TTC549 (cell line): ENCODE measurements around the gene SLC10A2.

ENCODE experiments used
- FAIRE-seq: peaks from 2 replicates; lab custom pipeline; 2012; peaks lifted over from hg19 to GRCh38; lab: Jason Lieb, UNC

Gene SLC10A2

DNA sequence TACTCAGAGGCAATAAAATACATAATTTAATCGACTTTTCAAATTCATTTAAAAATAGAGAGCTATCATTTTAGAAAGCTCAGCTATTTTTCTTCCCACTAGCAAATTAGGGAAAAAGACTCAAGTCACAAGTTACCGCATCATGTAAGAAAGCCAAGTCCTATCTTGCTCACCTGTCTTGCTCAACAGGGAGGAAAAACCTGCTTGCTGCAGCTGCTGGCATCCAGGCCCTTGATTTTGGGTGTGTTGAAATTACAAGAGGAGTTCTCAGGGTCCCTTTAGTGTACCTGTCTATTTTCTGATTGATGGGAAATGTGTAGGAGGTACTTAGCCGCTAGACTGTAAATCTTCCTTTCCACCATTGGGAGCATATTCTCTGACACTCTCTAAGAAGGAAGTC lies 22.2 kb downstream of the SLC10A2 start:
- FAIRE-seq = no peak

DNA sequence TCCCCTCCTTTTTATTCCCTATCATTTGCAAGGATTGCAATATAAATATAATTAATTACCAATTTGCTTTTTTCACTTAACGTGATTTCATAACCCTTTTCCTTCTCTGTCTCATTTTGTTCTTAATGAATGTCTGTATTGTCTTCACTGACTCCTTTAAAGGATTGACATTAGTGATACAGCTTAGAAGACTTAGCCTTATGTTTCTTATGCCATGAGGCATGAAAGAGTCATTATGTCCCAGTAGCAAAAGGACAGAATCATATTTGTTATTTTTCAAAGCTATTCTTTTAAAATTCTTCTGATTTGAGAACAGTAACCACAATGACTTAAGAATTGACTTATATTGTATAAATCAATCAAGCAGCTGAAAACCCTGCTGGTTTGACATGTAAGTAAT lies 26.2 kb downstream of the SLC10A2 start:
- no peak for FAIRE-seq

DNA sequence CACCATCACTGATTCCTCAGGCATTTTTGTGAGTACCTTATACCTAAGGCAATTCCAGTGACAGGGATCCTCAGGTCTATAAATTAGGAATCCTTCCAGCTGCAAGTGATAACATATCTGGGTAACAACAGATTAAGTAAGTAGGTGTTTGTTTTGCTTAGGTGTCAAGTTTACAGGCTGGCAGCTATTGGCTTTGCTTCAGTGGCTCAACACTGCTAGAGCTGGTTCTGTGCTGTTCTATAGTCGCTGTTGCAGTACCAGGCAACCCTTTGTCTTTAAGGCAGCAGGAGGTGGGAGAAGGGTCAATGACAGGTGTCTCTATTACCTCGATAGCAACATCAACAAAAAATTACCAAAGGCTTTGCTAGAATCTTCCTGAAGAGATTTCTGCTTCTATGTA lies 27.0 kb downstream of the SLC10A2 start:
- no peak for FAIRE-seq

DNA sequence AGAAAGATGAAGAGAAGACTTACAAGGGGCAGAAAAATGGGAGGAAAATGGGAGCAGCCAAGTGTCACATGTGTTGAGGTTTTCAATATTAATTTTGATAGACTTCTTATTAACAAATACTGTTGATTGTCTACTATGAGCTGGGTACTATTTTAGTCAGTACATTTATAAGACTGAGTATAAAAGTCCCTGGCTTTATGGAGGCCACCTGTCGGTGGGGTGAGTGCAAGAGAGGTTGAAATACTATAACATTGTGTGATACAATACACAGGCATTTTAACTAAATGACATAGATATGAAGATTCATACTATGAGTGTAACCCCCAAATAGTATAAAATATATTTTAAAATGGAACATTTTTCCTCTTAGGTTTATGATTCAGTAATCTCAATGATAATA lies 29.9 kb downstream of the SLC10A2 start:
- FAIRE-seq = no peak

DNA sequence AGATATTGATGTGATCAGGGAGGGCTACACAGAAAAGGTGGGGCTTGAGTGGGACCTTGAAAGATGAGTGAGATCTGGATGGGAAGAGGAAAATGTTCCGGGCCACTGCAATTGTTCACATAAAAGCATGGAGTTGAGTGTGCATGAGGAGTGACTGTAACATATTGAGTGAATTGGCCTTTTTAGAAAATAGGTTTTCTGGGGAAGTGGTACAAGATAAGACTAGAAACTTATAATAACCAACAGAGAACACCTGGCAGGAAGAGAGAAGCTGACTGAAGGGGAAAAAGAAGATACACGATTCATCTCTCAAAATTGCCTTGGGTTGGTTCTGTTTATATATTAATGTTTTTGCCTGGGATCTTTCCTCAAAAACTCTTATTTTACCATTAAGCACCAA lies 32.2 kb downstream of the SLC10A2 start:
- no peak for FAIRE-seq

DNA sequence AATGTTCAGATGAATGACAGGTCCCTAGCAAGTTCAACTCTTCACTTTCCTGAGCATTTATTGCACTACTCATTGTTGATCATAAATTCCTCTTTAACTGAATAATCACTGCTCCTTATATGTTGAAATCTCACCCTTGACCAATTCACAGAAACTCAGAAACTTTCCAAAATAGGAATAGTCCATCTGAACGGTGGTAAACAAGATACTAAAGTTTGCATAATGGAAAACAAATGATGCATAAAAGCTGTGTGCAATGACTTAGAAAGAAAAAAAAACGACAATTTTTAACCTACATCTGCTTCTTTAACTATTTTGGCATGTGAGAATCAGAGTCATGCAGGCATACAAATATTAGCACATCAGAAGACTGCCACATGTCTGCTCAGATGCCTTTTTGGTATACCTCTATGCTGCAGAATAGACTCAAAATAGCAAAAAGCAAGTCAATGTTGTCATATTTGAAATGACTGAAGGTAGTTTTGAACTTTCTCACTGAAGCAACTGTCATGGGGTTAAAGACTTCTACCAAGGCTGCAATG lies 34.8 kb downstream of the SLC10A2 start:
- no peak for FAIRE-seq

DNA sequence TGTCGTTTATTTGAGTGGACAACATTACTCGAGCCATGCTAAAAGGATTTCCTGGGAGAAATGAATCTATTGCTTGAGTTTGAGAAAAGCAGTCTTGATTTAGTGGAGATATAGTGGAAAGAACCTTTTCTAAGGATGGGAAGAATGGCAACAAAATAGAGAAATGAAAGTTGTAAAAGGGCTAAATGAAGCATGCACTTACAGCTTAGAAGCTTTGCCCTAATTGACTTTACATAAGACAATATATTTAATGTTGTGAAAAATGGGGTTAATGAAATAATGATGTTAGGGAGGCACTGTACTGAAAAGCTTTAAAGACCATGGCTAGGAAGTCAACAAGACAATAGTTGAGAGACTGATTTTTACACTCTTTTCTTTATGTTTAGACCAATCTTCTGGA lies 35.4 kb downstream of the SLC10A2 start:
- FAIRE-seq = no peak

DNA sequence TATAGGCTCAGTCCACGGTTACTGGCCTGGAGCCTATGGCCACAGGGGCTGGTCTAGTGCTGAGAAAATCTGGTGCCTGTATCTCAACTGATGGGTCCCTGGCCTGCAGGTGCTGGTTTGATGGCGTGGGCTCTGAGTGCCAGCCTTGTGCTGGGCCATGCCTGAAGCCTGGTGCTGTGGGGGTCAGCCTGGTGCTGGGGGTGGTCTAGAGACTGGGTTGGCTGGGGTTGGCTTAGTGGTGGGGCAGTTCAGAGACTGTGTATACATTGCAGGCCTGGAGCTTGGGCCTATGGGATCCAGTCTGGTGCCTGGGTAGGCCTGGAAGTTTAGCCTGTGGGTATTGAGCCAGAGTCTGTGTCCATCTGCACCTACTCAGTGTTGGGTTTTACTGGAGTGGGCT lies 36.4 kb downstream of the SLC10A2 start:
- no peak for FAIRE-seq

DNA sequence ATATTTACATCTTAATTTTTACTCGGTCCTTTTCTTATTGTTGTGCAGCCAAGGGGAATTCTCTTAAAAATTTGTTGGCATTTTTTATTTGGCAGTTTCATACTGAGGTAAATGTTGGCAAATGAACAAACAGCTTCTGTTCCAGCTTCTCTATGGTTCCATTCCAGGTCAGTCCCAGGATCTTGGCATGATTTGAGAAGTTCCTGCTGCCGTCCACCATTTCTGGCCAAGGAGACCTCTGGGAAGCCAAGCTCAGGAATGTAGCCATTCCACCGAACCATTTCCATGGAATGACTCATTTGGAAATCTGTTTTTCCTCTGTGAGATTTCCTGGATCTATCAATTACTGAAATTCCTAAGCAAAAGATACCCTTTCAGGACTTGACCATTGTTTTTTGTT lies 43.9 kb downstream of the SLC10A2 start:
- no peak for FAIRE-seq

DNA sequence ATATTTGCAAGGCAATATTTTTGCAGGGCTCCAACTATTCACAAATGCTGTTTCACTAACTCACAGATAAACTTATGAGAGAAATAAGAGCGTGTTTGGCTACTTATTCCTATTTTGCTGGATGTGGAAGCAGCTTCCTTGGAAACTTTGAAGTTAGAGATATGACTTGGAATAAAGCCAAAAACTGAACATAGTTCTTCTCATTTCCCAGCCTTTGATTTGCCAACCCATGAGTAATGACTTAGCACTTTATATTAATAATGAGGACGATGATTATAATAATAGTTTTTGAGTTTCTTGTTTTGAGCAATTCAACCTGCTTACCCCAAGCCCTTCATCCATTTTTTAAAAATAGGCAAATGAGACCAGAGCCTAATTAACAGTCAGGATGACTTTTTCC lies 47.7 kb downstream of the SLC10A2 start:
- FAIRE-seq = no peak

DNA sequence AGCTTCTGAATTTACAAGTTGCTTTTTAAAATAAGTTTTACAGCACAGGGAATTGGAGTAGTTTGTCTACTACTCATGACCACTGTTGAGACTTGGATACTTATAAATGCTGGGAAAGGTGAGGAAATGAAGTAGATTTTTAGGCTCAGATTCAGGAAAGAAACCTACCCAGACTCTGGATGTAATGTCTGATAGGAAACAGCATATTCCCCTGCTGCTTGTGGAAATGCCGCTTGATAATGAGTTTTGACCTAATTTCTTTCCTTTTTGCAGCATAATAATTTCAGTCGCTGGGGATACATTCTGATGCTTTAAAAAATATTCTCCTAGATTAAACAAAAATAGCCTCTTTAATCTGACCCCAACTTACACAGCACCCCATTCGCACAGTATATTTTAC lies 53.6 kb downstream of the SLC10A2 start:
- no peak for FAIRE-seq

DNA sequence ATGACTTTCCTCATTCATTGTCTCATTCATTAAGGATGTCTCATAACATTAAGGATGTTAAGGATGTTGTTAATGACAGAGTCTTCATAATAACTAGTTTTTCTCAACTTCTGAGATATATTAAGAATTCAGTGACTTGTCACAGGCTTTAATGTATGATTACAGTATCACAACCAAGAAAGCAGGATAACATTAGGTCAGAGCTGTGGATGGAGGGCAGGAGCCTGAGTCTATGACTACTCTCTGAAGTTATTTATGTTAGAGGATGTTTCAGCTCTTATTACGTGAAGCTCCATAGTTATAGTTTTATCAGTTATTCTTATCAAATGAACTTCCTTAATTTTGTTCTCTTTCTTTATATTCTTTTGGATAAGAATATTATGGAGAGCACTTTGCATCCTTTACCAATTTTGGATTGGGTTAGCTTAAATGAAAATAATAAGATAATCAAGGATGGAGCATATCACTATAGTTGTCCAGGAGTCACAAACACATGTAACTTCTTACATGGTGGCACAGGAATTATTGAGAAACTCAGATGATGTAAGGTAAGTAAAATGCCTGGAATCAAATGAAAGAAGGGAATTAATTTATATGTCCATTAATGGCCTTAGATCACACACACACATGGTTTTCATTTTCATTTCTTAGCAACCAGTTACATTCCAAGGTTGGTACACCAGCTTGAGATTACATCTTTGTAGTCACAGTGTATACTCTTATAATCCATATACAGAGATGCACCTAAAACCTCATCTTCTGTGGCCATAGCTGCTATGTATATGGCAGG lies 57.0 kb downstream of the SLC10A2 start:
- no peak for FAIRE-seq

DNA sequence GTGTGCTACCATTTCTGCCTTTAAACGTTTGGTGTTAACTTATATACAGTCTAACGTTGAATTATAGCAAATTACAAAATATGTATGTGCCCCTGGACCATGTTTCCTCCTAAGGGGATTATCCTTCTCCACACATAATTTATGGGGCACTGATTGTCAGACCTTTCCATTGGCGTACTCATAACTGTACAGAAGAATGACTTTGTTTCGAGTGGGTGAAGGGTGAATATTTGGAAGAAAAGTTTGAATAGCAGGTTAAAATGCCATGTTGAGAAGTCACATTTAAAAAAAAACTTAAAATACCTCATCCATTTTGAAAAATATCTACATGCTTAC lies 58.8 kb downstream of the SLC10A2 start:
- FAIRE-seq = no peak

DNA sequence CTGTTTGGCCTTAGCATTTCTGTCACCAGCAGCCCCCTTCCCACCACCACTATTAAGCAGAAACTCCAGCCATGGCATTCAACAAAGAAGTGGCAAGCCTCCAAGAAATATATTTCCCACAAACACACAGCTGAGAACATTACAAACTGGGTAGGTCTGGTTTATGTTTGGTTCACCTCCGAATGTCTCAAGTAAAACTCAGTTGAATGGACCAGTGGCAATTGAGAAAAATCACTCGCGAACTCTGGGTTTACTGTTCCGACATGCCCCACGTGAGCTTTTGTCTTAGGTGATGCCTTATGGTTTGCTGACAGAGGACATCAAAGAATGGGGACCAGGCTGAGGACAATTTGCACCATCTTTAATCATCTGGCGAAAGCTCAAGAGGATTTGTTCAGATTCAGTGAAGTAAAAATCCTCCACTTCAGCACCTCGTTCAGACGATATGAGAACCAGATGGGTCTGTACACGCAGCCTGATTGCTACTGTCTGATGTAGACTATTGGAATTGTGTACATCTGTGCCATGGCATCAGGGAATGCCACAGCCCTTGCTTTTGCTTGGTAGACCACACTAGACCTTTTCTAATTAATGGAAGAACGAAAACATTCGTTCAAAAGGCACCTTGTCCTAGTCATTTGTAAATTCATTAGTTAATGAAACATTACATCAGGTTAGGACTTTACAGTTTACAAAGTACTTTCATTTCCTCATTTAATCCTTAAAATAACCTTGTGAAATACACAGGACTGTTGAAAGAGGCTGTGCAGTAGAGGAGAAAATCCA lies 59.4 kb downstream of the SLC10A2 start:
- FAIRE-seq = no peak

DNA sequence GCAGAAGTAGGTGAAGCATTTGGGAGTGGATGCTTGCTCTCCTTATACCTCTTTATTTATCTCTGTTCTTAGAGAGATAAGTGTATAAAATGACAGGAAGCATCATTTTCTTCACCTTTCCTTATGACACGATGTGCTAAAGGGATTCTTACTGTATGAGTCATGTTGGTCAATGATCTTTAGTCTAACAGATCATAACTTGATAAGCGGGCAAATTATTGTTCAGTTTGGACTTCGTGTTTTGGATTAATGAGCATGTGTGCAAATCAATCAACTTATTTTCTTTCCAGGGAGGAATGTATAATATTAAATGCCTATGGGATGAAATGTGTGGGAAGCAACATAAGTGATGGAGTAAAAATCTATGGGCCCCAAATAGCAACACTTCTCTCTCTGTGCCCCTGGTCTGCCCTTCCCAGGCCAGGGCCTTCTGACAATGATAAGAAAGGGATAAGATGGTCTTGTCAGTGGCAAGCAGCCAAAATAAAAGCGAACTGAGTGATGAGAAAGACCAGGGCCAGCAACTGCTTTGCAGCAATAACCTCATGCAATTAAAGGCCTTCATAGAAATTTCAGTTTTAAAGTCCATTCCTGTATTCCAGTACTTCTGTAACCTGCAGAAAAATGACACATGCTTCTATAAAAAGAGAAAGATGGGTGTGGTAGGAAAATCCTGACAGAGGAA lies 61.4 kb downstream of the SLC10A2 start:
- no peak for FAIRE-seq

DNA sequence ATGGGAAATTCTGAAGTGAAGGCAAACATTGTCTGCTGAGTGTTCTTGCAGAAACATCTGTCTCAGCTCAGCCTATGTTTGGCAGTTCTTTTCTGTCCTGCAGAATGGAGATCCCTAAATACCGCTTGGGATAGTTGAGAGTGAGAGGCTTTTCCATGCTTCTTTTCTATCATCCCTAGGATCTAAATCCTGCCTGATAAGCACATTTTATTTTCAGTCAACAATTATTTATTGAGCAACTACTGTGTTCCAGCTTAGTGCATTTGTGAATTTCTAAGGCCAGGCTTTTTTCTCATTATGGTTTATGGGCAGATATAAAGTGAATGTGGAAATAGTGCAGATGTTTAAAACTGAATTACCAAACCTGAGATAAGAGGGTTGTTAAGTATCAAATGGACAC lies 62.6 kb downstream of the SLC10A2 start:
- FAIRE-seq = no peak

DNA sequence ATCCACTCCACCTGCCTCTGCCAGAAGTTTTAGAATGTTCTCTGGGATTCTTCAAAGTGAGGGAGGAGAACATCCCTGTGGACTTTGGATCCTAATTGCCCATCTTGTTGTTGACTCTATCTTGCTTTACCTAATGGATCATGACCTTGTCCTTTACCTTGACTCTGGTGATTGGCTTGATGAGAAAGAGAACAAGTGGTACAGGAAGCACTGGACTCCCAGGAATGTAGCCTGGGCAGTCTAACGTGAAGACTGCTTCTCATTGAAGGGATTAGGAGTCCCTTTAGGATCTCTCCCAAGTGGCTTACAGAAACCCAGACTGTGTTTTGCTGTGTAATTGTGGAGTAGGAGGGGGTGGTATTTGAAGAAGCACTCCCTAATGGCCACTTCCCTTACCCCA lies 63.9 kb downstream of the SLC10A2 start:
- no peak for FAIRE-seq

DNA sequence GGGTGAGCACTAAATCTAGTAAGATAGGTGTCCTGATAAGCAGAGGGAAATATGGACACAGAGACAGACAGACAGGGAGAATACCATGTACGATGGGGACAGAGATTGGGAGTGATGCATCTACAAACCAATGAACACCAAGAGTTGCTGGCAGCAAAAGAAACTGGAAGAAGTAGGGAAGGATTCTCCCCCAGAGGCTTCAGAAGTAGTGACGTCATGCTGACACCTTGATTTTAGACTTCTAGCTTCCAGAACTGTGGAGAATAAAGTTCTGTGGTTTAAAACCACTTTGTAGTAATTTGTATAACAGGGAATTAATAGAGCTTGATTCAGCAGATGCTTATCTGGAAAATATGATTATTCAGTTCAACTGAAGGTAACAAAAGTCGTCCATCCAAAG lies 66.1 kb downstream of the SLC10A2 start:
- FAIRE-seq = no peak

DNA sequence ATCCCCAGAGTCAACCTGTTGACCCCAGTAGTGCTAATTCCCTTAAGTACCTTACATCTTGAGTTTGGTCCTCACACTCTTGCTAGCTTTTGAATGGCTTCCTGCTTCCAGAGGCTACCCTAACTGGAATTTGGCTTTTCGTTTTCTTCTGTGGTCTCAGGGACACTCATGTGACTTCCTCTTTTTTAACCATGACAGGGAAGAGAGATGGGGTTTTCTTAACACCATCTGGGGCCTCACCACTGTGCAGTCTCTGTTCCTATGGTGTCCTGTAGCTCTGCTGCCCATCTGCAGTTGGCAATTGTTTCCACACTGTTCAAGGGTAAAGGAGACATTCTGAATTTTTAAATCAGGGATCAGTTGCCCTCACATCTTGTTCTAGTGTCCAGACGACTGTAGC lies 66.7 kb downstream of the SLC10A2 start:
- FAIRE-seq = no peak
